HFFc6 (cell line): ENCODE data around the gene ADAMTS13. TPM values are rescaled to one million over a fixed set of nuclear protein-coding genes. Genes with fewer than 3 reads are reported as not detected.

Source experiments
- DNase-seq: peaks from one replicate; pipeline ENCODE4 v3.0.0-alpha.2; 2018
- H3K27ac Mint-ChIP-seq: 2 replicates; pipeline ENCODE4 v1.8.0; 2020; ENCODE audit warnings: mild to moderate bottlenecking, mixed read lengths
- H3K27me3 Mint-ChIP-seq: 2 replicates; pipeline ENCODE4 v1.8.0; 2021; ENCODE audit warnings: mild to moderate bottlenecking, moderate library complexity, mixed read lengths; ENCODE audit not compliant: insufficient read depth
- H3K36me3 Mint-ChIP-seq: 2 replicates; pipeline ENCODE4 v1.8.0; 2021; ENCODE audit warnings: low read depth, mixed read lengths
- H3K4me1 Mint-ChIP-seq: 2 replicates; pipeline ENCODE4 v1.8.0; 2020; ENCODE audit warnings: low read depth, mixed read lengths
- H3K4me3 Mint-ChIP-seq: 2 replicates; pipeline ENCODE4 v1.8.0; 2020; ENCODE audit warnings: mild to moderate bottlenecking, moderate library complexity, mixed read lengths
- H3K9me3 Mint-ChIP-seq: 2 replicates; pipeline ENCODE4 v1.8.0; 2020; ENCODE audit warnings: mild to moderate bottlenecking, mixed read lengths
- CTCF ChIP-seq: fragments of 200-600 bp; sonication (generic); IDR thresholded peaks from 2 replicates; pipeline ENCODE4 v1.5.0; 2021; ENCODE audit warnings: antibody characterized with exemption, mild to moderate bottlenecking
- total RNA-seq, 6 experiments: library from RNA; stranded (reverse); fragmentation: NEBNext Ultra II Directional; extraction: Animal tissue kit (Norgen Biotek cat#: 25700); gene quantifications; 2 replicates in 1 of 6; 3 replicates in 5 of 6; pipeline ENCODE4 v1.2.3, GENCODE V29; 2021

The ADAMTS13 gene
- total RNA-seq, 6 experiments from 2014 or later: 0.41 to 1.2 (median 0.74) TPM

- H3K9me3 Mint-ChIP-seq: no peaks in the 10 kb centered on the region
- peaks cover 31% of the 10 kb centered on the region for H3K27me3 Mint-ChIP-seq
- no peak overlapping the region for H3K27ac Mint-ChIP-seq
- H3K4me1 Mint-ChIP-seq: no peaks in the 10 kb centered on the region
- no peak for TF ChIP-seq CTCF
- no peaks in the 10 kb centered on the region for H3K36me3 Mint-ChIP-seq
- no peak overlapping the region for H3K4me3 Mint-ChIP-seq
- no peak for DNase-seq
Measured at GRCh38 chr9:133493428-133493827, 71.3 kb downstream of the ADAMTS13 start.

- no peak for TF ChIP-seq CTCF
- H3K27ac Mint-ChIP-seq: no peak overlapping the region
- H3K4me1 Mint-ChIP-seq: no peaks in the 10 kb centered on the region
- peaks cover 36% of the 10 kb centered on the region for H3K27me3 Mint-ChIP-seq
- H3K9me3 Mint-ChIP-seq: no peaks in the 10 kb centered on the region
- H3K36me3 Mint-ChIP-seq: no peaks in the 10 kb centered on the region
- no peak for DNase-seq
- no peak overlapping the region for H3K4me3 Mint-ChIP-seq
Measured at GRCh38 chr9:133493845-133494540, 71.8 kb downstream of the ADAMTS13 start.

- Mint-ChIP-seq H3K9me3 (no peaks in the 10 kb centered on the region), H3K27me3 (peaks cover 36% of the 10 kb centered on the region), H3K4me3 (no peak overlapping the region), H3K27ac (no peak overlapping the region), H3K4me1 (no peaks in the 10 kb centered on the region), H3K36me3 (no peaks in the 10 kb centered on the region)
- no peak for DNase-seq
- no peak for TF ChIP-seq CTCF
Measured at GRCh38 chr9:133494636-133495326, 72.6 kb downstream of the ADAMTS13 start.

GRCh38 chr9:133495327-133496293 lies 73.4 kb downstream of the ADAMTS13 start:
- Mint-ChIP-seq H3K27ac (no peak overlapping the region), H3K27me3 (peaks cover 28% of the 10 kb centered on the region), H3K9me3 (peaks cover 4% of the 10 kb centered on the region), H3K36me3 (no peaks in the 10 kb centered on the region), H3K4me3 (no peak overlapping the region), H3K4me1 (no peaks in the 10 kb centered on the region)
- DNase-seq: no peak
- TF ChIP-seq CTCF: no peak
